ENCODE results near the gene LMTK3.
"Not testable (repeated sequence)": the region's sequence is repeated elsewhere in the genome, so short reads cannot be mapped to it uniquely, and the experiment has no call there.

Gene LMTK3

DNA sequence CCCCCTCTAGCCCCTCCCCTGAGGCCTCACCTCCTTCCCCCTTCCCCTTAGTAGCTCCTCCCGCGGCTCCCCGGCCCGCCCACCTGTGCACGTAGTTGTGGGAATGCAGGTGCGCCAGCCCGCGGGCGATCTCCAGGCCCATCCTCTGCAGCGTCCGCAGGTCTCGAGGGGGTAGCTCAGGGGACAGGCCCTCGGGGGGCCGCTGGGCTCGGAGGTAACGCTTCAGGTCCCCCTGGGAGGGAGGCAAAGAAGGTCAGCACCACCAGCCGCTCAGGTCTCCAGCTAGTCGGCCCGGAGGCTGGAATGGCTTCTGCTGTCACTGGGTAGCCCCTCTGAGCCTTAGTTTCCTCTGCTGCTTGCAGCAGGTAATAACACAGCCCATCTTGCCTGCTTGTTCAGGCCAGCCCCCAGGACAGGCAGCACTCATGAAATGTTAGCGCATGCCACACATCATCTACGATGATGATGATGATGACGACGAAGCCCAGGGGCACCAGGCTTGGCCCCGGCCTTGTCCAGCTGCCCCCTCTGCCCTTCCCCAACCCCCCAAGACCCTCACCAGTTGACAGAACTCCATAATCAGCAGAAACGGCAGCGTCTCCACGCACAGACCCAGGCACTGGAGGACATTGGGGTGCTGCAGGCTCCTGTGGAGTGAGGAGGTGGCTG, 9.2 kb downstream of the LMTK3 start:
- no peak for DNase-seq

DNA sequence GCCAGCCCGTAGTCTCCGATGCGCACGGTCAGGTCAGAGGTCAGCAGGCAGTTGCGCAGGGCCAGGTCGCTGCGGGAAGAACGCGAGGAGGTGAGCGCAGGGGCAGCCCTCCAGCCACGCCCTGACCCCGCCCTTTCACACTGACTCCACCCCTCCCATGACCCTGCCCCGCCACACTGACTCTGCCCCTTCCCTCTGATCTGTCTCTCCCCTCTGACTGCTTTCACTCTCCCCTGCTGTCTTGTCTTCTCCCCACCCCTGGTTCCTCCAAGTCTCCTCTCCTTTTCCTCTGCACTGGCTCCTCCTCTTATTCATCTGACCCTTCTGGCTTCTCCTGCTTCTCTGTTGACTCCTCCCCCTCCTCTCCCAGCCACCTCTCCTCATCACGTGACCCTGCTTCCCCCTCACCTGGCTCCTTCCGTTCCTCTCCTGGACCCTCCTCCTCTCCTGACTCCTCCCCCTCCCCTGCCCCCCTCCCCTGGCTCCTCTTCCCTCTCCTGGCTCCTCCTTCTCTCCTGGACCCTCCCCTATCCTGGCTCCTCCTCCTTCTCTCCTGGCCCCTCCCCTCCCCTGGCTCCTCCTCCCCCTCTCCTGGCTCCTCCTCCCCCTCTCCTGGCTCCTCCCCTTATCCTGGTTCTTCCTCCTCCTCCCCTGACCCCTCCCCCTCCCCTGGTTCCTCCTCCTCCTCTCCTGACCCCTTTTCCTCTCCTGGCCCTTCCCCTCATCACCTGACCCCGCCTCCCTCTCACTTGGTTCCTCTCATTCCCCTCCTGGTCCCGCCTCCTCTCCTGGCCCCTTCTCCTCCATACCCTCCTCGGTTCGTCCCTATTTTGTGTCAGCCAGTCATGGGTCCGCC, 9.9 kb downstream of the LMTK3 start:
- DNase-seq = peak in 1 of 2 donors; percentile 25

GRCh38 chr19:48500830-48501493, 10.7 kb downstream of the LMTK3 start:
- no peak for DNase-seq

DNA sequence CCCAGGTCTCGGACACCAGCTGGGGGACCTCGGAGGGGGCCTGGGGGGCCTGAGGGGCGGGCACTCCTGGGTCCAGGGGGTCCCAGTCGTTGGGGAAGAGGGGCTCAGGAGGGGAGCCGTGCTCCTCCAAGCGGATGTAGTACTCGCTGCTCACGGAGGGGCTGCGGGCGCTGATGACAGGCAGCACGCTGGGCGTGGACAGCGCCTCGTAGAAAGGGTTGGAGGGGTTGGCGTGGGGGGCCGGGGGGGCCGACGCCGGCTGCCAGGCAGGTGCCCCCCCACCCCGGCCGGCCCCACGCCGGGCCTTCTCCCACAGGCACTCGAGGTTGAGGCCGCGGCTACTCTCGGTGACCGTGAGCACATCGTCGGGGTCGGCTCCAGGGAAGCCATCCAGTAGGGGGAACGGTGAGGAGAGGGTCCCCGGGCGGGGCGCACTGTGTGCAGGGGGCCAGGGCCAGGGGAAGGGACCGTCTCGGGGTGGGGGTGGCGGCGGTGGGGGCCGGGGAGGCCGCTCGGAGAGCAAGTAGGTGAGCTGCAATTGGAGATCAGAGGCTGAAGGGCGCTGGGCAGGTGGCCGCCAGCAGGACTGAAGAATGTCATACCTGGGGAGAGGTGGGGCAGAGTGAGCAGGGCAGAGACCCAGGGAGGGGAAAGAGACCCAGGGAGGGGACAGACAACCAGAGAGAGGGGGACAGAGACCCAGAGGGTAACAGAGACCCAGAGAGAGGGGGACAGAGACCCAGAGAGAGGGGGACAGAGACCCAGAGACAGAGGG, 12.1 kb downstream of the LMTK3 start:
- no peak for DNase-seq

DNA sequence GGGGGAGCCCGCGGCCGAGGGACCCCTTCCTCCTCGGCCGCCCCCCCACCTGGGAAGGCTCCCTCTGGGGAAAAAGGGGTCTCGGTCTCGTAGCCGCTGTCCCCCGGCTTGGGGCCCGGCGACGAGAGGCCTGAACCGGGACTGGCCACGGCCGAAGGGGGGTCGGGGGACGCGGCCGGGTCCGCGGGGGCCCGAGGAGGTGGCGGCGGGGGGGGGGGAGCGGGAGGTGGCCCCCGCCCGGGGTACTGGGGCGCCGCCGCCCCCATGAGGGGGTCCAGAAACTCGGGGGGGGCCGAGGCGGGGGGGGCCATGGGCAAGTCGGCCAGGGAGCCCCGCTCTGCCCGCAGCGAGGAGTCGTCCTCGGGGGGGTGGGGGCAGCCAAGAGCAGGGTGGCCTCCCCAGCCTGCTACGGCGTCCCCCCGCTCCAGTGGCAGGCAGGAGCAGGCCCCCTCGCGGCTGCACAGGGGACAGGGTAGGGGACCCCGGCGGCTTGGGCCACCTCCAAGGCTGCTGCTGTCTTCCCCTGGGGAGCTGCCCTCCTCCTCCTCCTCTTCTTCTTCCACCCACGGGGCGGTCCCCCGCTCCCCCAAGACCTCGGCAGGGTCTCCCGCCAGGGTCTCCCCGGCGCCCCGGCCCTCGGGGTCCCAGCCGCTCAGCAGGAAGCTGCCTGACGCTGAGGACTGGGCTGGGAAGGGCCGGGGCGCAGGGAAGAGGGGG, 12.9 kb downstream of the LMTK3 start:
- DNase-seq = no peak

DNA sequence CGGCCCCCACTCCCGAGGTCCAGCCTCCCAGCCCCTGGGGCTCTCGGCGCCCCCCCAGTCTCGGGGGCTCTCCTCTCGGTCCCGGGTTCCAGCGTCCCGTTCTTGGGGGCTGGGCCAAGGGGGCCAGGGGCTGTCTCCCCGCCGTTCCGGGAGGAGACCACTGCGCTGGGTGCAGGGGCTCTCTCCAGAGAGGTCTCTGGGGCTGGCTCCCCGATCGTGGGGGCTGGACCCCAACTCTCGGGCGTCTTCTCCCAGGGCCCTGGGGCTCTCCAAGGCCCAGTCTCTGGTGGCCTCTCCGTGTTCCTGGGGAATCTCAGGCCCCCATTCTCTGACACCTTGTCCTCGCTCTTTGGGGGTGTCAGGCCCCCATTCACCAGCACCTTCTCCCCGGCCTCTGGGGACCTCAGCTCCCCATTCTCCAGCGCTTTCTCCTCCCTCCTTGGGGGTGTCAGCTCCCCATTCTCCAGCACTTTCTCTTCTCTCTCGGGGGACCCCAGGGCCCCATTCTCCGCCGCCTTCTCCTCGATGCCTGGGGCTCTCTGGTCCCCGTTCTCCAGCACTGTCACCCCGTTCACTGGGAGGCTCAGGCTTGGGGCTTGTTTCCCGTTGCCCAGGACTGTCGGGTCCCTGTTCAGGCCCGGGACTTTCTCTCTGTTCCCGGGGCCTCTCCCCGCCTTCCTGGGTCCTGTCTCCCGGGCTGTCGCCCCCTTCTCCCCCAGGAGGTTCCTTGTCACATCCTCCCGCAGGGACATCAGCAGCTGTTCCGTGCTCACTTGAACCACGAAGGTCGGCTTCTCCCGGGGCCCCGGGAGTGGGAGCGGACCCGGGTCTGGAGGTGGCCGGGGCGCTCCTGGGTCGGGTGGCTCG, 13.7 kb downstream of the LMTK3 start:
- no peak for DNase-seq

- DNase-seq = no peak
These were observed 14.5 kb downstream of the LMTK3 start for GRCh38 chr19:48496959-48497727.

- no peak for DNase-seq
These were observed 16.2 kb downstream of the LMTK3 start for GRCh38 chr19:48495396-48495795.

- DNase-seq = no peak
These were observed 17.8 kb downstream of the LMTK3 start for GRCh38 chr19:48493718-48494401.

GRCh38 chr19:48492925-48493717, 18.5 kb downstream of the LMTK3 start:
- DNase-seq = peak; percentile 73 to 92

GRCh38 chr19:48491793-48492123, 19.9 kb downstream of the LMTK3 start:
- no peak for DNase-seq

GRCh38 chr19:48490981-48491792, 20.4 kb downstream of the LMTK3 start:
- no peak for DNase-seq

- DNase-seq = peak in 1 of 2 donors; percentile 30
These were observed 21.9 kb downstream of the LMTK3 start for GRCh38 chr19:48489608-48490216.

GRCh38 chr19:48488478-48488877, 23.2 kb downstream of the LMTK3 start:
- not testable (repeated sequence) for DNase-seq

GRCh38 chr19:48487948-48488347, 23.7 kb downstream of the LMTK3 start:
- no peak for DNase-seq

DNA sequence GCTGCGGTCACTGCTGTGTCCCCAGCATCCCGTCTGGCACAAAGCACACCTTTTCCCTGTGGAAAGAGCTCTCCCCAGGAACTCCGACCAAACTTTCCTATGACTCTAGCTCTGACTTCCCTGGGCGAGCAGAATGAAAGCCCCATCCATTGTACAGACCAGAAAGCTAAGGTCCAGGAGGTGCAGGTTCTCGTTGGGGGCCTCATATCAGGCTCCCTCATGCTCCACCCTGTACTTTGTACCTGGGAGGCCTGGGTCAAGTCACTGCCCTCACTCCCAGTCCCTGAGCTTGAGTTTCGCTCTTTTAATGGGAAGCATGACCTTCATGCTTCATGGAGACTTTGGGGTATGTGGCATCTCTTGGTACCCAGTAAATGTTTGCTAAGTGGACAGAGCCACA, 24.1 kb downstream of the LMTK3 start:
- DNase-seq = no peak

GRCh38 chr19:48486706-48487105, 24.9 kb downstream of the LMTK3 start:
- not testable (repeated sequence) for DNase-seq

Measured in hippocampal formation (tissue), 2 donors.